HG02759 (cell line): ENCODE measurements around the gene RNF220.

Source experiments
- ATAC-seq: cut with Tn5 transposase; IDR thresholded peaks from one replicate; pipeline ENCODE4 v1.9.1; 2021; ENCODE audit warnings: mild to moderate bottlenecking, moderate library complexity; ENCODE audit not compliant: unreplicated experiment

The RNF220 gene

DNA sequence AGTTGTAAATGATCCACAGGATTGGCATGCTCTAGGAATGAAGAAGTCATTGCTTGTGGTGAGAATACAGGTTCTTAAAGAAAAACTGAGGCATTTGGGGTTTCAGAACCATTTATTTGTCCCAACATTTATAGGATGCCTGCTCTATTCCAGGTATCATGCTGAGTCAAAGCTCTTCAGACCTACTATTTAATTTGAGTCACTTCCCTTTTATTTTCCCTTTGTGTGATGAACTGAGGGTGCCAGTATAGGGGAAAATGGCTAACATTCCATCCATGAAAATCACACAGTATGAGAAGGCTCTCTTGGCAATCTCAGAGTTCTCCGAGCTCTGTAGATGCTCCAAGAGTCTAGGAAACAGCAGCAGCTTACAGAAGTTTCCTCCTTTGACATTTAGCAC lies 110.4 kb downstream of the RNF220 start:
- ATAC-seq = no peak

DNA sequence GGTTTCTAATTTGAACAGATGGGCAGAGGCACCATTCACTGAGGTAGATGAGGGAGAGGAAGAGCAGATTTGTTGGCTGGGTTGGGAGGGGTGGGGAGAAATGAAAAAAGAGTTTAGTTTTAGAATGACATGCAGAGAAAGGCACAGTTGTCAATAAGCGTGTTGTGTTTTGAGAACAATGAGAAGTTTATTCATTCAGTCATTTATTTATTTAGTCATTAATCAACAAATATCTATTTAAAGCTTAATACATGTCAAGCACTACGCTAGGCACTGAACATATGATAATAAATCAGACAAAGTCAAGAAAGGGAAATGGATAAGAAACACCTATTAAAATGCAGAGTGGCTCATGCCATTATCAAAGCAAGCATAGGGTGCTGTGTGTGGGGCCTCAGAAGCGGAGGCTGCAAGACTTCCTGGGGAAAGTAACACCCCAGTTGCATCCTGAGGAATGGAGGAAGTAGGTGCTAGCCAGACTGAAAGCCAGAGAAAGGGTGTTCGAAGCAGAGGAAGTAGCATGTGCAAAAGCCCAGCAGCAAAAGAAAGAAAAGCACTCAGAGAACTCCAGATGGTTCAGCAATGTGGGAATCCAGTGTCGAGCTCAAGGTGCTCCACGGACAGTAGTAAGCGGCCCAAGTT lies 114.1 kb downstream of the RNF220 start:
- no peak for ATAC-seq

DNA sequence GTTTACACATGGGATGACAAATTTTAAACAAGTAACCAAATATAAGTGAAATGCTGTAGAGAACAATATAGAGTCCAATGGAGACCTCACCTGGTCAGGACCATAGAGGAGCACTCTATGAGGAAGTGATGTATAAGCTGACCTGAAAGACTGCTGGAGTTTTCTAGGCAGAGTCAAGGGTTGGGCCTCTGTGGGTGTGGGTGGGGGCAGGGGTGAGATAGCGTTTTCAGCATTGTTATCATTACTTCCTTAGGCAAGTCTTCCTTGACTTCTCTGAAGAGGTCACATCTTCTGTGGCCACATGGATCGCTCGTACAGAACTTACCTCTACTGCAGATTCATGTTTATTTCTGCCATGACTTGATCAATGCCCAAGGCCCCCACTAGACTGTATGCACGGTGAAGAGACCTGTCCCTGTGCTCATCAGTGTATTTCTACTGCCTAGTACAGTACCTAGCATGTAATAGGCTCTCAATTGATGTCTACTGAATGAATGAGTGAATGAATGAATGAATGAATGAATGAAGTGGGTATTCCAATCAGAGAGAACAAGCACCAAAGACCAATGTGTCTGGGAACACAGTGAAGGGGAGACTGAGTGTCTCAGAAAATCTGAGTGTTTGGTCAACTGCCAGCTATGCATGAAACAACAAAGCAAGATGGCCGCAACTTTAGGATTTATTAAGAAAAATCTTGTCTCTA lies 116.5 kb downstream of the RNF220 start:
- ATAC-seq = no peak

DNA sequence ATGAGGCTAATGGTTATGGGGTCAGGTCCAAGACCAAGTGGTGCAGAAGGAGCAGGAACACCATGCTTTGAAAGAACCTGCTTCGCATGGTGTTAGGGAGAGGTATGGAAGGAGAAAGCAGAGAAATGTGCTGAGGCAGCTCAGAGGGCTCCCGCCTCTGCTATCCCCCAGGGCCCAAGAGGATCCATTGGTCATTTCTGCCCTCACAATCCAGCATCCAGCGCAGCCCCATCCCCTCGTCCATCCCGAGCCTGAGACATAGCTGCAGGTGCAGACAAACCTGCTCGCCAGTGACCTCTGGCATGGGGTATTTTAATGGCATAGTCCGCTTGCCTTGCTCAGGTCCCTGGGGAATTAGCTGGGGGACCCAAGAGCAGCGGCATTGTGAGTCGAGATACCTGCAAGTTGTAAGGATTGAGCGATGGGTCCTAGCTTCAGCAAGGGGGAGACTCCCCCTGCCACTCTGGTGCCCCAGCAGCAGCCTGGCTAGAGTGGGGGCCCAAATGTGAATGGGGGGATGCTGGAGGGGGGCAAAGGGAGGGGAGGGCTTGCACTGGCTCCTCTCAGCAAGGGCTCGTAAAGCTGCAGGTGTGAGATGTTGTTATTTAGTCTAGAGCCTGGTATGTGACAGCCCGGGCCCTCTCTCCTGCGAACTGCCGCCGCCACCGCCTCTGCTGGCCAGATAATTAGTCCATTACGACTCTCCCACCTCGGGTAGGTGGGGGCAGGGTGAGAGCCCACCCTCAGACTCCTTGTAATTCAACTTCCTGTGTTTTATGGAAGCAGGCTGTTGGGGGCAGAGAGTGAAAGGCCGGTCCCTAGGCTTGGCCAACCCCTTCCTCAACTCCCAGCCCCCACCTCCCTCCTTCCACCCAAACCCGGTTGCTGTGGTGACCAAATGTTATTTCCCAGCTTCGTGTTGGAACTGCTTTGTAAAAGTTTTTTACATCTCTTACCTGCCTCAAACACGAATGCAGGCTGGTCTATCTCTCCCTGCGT lies 118.8 kb downstream of the RNF220 start:
- ATAC-seq = no peak

DNA sequence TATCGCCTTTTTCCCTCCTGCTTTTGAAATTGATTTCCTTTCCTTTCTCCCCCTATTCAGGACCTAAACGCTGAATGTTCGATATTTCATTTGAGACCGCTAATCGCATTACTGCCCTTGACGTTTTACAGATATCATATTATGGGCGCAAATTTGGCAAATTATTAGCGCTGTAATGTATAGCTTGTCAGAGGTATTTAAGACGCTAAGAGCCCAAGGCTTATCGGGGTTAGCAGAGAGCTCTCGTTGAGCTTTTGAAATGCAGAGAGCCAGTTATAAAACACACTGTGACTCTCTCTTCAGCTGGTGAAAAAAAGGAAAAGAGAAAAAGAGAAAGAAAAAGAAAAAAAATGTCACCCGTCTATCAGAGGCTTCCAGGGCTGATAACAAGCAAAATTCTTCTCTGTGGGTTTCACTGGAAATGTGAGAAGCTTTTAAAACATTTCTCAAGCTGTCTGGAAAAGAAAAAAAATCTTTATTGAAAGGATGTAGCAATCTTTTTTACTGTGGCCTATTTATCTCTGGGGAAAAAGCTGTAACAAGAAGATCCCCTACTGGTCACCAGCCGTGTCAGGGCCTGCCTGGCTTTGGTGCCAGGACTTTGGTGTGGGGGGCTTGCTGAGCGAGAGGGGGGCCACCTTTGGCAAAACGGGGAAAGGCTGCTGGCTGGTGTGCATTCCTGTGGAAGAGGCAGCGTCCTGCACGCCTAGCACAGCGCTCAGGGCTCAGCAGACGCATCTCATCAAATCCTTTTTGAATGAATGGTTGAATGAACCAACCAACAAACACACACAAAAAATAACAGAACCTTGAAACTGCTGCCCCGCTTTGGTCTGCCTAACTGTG lies 119.8 kb downstream of the RNF220 start:
- ATAC-seq = no peak

DNA sequence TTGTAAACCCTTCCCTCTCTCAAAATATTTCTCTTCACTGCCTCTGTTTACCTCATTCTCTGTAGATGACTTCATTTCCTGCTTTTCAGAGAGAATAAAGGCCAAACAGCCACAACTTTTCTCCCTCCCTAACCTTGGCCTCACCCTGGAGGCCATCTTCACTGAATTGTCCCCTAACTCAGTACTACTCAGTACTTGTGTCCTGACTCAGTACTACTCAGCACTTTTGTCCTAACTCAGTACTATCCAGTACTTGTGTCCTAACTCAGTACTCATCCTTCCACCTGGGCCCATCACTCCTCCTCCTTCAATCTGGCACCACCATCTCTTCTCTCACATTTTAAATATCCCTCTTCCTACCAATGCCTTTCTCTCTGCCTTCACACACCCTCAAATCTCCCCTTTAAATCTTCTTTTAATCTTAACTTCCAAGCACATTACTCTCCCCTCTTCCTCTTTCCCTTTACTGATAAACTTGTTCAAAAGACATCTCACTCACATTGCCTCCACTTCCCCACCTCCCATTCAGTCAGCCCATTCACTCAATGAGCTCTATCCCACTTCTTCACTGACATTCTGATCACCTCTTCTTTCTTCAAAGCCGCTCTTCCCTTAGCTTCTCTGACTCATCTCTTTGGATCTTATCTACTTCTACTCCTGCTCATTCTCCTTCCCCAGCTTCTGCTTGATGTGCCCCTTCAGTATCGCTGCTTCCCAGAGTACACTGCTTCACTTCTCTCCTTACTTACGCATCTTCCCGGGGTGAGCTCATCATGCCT lies 121.4 kb downstream of the RNF220 start:
- no peak for ATAC-seq

DNA sequence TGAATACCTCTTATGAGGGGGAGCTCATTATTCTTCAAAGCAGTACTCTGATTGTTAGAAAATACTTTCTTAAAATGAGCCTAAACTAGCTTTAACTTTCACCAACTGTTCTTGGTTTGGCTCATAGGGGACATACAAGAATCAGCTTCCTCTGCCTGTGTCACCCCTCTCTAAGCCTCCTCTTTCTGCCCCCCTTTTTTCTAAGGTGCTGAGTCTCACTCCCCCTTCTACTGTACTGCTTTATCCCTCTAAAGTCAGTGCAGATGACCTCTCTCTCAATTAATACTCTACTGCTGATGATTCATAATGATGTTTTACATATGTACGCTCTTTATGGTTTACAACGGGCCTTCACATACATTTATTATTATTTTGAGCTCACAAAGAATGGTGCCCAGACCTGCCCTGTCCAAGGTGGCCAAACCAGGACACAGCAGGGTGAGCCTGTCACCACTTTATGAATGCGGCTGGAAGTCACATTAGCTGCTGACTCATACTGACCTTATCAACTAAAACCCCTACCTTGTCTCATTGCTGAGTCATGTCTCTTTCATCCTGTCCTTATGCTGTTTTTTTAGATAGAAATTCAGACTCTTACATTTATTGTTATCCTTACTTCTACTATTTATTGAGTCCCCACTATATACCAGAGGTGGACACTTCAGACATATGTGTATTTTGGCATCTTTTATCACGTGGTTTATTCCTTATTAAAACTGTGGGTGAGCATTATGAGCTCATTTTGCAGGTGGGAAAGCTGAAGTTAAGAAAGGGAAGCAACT lies 126.9 kb downstream of the RNF220 start:
- no peak for ATAC-seq

DNA sequence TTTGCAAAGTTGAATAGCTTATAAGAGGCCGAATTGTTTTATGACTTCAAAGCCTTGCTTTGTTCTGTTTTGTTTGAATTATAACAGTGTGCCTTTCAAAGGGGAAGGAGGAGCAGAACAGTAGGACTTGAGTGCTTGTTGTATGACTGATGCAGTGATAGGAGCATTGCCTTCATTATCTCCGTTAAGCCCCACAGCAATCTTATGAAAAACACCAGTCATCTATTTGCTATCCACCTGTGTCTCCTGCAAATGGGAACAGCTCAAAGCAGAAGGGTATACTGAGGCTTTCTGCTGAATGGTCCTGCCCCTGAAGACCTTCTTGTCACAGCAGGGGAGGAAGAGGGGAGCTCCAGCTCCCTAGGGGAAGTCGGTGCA lies 127.5 kb downstream of the RNF220 start:
- ATAC-seq = no peak

DNA sequence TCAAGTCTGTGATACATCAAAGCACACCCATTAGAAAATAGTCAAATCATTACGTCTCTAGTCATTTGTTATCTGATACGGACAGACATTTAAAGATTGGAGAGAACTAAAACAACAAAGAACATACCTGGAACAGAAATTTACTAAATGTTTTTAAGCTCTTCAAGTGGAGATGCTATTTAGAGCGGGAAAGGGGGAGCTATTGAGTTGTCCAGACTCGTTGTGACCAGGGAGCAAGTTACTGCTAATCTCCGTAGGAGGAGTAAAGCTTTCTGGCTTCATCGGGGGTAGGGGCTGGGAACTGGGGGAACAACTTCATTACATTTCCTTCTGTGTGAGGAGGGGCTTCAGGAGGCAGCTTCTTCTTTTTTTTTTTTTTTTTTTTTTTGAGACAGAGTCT lies 129.7 kb downstream of the RNF220 start:
- no peak for ATAC-seq

DNA sequence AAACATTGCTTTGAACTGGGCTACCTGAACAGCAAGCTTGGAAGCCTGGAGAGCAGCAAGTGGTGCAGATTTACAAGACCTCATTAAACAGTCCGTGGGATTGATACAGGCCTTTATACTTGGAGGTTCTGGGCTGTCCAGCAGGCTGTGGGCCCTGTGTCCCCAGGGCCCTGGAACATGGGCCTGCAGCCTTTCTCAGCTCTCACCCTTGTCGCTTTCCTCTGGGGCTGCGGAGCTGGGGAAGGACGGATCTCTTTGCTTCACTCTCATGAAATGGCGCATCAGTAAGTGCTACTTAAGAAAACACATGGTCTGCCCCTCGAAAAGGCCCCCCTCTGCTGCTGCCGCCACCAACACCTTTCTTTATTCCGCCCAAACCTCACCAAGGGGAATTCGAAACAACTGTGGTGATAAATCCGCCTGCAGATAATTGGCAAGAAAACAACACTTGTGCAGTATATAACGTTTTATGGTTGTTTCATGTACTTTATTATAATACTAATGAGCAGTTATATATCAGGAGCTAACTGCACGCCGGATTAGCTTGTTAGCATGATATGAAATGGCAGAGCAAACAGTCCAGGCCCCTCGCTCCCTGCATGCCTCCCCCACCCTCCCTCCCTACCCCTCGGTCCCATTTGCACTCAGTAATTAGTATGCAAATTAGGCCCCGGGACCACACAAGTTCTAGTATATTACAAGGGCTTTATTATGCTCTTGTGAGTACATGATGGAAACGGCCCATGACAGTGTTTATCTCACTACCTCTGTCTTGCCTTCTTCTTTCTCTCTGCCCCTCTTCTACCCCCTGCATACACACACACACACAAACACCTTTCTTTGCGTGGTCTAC lies 131.5 kb downstream of the RNF220 start:
- no peak for ATAC-seq

DNA sequence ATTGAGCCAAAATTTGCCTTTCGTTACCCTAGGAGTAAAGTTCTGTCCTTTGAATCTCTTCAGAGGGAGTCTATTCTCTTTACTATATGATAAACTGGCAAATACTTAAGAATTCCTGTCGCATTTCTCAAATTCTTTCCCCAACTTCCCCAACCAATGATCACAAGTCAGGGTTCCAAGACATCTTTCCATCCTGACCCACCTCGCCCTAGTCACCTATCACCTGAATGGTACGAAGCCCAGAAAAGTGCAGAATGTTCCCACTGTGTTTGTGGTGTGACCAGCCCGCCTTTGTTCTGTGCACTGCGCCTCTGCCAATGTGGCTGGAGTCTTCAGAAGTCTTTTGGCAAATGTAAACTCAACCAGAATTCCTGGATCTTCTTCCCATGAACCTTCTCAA lies 132.5 kb downstream of the RNF220 start:
- no peak for ATAC-seq

DNA sequence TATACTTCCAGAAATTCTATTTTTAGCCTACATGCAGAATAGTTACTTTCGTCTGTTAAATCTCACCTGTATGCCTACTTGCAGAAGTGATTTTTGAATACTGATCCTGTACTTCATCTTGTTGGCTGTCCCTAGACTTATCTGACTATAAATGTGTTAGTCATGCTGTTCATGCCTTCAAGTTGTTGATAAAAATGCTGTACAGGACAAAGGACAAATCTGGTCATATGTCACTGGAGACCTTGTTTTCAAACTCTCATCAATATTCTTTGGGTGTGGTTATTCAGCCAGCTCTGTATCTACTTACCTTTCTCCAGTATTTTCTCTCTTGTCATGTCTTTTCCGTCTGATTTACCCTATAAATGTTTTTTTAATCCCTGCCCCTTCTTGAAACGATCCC lies 132.9 kb downstream of the RNF220 start:
- no peak for ATAC-seq

DNA sequence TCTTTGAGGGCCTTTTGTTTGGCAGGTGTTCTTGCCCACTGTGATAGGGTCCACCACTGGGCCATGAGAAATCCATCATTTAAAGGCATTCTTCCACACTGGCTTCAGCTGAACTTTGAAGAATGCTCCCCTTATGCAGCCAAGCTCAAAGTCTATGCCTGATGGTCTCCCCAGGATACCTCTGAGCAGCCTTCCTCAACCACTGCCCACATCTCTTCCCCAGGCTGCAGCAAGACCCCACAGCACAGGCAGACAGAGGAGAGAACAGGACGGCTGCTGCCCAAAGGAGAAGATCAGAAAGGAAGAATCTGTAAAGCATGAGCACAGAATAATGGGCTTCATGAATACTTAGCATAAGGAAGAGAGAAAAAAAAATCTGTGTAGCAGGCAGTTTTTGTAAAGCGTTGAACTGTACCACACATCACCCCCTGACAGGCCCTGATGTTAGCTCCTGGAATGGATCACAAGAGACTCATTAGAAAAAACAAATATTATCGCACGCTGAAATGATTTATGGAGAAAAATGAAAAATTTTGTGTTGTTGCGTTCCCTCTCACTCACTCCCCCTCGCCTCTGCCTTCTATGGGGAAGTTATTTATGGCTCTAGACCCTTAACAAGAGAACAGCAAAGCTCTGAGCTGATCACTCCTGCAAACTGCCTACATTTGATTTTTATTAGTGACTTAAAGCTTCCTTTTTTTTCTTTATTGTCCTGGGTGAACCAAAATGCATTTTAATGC lies 135.1 kb downstream of the RNF220 start:
- no peak for ATAC-seq

DNA sequence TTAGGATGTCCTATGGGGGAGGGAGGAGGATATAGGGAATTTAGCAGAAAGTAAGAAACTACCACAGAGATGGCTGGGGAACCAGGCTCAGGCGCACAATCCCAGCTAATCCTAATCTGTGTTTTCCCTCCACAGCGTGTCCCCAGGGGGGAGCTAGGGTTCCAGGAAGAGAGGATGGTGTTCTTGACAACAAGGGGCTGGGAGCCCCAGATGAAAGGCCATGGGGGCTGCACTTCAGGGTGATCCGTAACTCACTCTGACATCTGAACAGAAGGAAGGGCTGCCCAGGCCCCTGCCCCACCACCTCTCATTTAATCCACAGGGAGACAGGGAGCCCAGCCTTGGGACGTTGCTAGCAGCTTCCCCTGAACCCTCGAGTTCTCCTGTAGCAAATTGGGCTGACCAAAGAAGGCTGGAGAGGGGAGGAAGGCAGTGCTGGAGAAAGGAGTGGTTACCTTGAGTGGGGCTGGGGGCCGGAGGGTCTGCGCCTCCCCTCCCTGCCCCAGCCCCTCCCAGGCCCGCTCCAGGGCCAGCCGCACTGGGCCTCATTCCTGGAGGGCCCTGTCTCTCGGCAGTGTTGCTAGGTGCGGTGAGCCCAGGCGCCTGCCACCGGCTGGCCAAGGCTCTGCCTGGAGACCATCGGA lies 137.5 kb downstream of the RNF220 start:
- no peak for ATAC-seq

DNA sequence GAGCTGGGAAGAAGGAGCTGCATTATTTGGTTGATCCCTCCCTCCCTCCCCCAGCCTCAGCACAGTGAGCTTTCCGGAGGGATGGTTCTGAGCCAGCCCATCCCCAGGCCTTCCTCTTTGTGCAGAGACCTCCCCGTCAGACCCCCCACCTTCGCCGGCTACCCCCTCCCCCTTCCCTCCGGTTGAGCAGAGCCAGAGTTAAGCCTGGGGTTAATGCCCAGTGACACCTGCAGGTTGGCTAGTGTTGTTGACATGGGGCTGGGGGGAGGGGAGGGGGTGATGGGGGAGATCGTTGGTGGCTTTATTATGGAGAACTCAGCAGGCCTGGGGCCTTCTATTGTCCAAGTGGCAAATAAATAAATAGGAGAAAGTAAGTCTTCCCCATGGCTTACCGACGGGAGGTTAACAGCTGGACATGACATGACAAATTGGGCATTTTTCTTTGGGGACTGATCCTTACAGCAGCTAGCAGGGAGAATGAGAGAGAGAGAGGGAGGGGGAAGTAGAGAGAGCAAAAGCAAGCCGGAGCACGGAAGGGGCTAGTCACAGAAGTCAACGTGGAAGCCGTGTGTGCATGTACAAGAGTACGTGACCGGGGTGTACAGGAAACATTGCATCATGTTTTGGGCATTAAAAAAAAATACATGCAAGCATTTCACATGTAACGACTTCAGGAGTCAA lies 138.1 kb downstream of the RNF220 start:
- ATAC-seq = no peak

DNA sequence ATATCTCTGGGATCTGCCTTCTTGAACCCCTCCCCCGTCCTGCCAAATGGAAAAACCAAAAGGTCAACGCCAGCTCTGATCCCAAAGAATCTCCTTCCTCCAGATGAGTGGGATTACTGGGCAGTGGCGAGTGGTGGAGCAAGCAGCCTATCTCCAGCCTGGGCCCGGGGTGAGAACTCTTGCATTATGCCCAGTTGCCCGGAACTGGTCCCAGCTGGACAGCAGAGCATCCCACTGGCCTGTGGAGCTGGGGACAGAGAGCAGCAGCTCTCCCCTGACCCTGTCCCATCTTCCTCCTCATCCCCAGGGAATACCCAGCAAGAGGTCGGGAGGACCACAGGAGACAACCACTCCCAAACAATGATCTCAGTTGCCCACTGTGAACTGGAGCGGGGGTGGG lies 138.7 kb downstream of the RNF220 start:
- ATAC-seq = no peak

DNA sequence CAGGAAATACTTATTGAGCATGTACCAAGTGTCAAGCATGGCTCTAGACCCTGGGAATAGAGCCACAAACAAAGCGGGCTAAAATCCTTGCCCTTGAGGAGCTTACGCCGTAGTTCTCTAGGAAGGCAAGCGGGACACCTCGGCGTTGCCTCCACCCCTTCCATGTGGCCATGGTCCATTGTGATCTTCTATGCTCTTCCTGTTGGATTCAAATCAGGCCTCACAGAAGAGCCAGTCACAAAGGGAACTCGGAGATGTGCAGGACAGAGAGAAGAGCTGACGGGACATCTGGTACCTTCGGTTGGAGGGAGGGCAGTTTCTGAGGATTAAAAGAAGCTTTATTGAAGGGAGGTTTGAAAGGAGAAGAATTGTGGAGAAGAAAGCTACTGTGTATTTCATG lies 139.9 kb downstream of the RNF220 start:
- ATAC-seq = no peak
